Measurements from ENCODE around the gene SDK2.
"Not testable (repeated sequence)": the region's sequence is repeated elsewhere in the genome, so short reads cannot be mapped to it uniquely, and the experiment has no call there.

Gene SDK2

DNA sequence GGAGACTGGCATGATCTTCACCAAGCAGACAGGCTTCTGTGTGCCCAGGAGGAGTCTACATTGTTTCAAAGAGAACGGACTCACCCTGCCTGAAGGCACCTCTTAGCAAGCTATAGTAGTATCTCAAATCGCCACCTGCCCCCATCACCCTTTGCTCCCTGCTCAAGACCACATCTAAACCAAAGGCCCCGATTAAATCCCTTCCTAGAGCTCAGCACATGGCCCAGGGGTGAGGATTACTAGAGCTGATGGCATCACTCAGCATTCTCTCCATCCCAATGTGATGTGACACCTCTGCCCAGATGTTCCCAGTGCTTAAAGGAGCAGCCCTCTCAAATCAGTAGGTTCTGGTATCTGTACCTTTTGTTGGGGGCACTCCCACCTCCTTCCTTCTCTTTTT is 324.5 kb downstream of the SDK2 start:
- no peak for DNase-seq (ENCODE audit: low spot score)

DNA sequence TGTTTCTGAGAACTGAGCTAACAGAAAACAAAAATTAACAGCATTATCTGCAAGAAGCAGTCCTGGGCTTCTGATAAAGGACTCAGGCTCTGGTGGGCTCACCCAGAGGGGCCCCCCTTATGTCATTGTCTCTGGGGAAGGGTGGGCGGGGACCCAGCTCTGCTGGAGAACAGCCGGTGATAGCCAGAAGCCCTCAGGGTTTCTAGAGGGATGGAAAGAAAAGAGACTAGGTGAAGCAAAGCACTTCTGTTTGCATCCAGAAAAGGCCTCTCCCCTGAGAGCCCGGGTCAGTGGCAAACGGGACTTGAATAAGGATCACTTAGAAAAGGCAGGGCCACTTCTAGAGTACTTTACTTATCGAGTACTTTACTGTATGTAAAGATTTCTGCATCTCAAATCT is 325.4 kb downstream of the SDK2 start:
- no peak for DNase-seq (ENCODE audit: low spot score)

DNA sequence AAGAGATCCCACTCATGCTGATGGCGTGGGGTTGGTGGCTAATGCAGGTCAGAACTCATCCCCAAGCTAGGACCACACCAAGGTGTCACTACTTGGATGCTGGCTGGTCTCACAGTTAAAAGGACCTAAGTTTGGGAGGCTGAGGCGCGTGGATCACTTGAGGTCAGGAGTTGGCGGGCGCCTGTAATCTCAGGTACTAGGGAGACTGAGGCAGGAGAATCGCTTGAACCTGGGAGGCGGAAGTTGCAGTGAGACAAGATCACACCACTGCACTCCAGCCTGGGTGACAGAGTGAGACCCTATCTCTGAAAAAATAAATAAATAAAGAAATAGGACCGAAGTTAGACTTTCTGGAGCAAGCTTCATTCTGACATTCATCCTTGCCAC is 325.8 kb downstream of the SDK2 start:
- no peak for DNase-seq (ENCODE audit: low spot score)

DNA sequence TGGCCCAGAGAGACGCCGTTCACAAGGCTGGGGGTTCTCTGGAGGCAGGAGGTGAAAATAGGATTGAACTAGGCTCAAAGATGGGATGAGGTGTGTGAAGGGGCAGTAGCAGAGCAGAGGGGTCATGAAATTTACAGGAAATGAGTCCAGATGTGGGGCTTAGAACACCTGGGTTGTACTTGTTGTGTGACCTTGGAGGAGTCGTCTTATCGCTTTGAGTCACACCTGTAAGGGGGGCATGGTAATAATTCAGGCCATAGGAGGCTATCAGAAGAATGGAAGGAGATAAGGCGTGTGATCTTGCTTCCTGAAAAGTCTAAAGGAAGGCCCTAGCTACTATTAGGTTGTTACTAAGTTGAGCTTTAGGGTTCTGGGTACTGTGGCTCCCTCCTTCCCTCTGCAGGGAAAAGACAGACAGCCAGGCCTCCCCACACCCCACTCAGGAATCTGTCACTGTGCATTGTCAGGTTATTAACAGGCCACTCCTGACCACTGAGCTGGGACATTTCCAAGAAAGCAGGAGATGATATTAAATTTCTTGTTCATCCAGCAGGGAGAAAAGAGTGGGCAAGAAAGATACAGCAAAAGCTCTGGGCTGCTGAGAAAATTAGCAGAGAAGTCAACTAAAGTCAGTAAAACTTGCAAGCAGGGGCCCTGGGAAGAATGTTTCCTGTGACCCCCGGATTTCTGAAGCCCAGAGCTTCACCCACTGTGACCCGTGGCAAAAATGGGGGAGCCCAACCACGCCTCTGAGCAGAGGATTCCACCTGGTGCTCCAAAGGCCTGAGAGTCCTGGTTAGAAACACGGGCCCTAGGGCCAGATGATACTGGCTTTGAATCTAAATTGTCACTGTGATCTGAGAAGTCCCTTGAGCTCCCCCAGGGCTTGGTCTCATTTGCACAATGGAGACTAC is 326.5 kb downstream of the SDK2 start:
- DNase-seq (ENCODE audit: low spot score) = no peak

DNA sequence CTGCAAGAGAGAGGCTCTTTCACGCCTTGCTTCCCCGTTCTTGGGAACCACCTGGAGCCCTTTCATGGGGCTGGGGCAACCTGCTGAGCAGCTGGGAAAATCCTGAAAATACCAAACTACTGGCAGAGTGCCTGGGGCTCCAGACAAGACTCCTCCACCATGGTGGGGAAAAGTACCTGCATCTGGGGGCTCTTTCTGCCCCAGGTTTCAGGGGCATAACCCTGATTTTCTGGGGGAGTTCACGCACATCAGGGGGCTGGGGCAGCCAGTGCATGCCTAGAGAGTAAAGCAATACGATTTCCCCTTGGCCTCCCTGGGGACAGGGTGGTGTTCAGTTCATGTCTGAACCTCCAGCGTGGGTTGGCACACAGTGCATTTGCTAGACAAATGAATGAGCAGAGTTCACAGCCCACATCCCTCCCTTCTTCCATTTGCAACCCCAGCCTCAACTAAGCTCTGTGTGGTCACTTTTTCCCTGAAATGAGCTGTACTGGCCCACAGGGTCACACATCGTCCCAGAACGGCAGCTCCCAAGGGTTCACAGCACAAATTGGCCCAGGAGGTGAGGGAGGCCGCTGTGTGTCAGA is 327.2 kb downstream of the SDK2 start:
- no peak for DNase-seq (ENCODE audit: low spot score)

DNA sequence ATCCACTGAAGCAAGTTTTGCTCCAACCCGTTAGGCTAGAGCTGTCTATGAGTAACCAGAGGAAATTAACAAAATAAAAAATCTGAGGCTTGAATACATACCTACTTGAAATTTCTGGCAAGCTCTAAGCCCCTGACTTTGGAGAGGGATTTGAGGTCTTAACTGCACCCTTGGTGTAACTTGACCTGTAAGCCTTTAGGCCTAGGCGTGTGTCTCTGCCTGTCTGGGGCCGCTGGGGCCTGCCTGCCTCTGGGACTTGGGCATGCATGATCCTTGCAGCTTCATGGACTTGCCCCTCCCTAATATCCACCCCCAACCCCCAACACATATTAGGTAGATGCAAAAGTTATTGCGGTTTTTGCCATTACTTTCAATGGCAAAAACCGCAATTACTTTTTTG is 328.8 kb downstream of the SDK2 start:
- DNase-seq (ENCODE audit: low spot score) = no peak

DNA sequence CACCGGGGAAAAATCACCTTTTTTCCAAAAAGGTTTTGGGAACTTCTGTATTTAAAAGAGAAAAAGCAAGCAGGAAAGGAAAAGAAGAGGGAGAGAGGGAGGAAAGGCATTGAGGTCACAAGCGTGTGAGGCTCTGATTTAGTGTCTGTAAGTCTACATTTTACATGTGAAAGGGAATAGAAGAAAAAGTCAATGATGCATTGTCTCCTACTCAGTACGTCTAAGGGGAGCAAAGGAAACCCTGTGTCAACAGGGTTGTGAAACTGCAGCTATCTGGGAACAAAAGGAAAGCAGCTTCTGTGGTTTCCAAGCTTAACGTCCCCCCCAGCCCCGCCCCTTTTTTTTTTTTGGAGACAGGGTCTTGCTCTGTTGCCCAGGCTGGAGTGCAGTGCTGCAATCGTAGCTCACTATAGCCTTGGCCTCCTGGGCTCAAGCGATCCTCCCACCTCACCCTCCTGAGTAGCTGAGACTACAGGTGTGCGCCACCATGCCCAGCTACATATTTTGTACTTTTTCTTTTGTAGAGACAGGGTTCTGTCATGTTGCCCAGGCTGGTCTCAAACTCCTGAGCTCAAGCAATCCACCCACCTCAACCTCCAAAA is 330.6 kb downstream of the SDK2 start:
- DNase-seq (ENCODE audit: low spot score) = no peak

DNA sequence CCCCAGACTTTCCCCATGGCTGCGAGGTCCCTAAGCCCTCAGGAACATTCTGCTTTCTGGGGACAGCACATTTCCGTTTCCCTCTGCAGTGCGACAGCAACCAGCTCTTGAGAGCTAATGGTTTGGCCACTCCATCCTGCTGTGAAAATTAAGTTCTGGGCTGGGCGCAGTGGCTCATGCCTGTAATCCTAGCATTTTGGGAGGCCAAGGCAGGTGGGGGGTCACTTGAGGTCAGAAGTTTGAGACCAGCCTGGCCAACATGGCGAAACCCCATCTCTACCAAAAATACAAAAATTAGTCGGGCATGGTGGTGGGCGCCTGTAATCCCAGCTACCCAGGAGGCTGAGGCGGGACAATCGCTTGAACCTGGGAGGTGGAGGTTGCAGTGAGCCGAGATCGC is 331.4 kb downstream of the SDK2 start:
- DNase-seq (ENCODE audit: low spot score) = not testable (repeated sequence)

DNA sequence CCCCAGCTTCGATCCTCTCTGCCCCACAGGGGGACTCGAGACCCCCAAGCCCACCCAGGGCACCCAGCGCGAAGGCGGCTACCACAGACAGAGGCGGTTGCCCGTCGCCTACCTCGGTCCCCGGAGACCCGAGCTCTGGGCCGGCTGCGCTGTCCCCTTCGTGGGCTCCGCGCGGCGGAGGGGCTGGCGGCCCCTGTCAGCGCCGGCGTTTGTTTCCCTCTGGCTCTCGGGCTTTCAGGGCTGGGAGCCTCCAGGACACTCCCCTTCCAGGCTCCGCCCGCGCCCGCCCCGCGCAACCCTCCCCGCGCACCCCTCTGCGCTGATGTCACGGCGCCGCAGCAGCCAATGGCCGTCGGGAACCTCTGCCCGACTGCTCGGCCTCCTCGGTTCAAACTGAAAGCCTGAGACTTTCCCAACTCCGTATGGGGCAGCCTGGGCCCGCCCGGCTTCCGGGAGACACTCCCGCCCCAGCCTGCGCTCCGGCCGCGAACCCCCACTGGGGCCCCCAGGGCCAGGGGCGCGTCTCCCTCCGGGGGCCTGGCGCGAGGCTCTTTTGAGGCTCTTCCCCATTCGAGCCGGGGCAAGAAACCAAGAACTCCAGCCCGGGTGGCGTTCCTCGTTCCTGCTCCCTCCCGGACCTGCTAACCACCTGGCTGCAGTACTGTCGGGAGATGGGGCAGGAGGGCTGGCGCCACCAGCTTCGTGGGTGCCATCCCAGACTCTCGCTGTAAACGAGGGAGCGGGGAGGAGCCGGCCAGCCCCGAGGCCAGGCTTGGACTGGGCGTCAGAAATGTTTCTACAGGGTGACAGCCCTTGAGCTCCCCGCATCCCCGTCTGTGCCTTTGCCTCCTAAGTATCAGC is 332.2 kb downstream of the SDK2 start, which contains the start of gene CDC42EP4:
CDC42EP4 (minus strand) TSS at position 221 of the 861 bp plus-strand sequence. CDS start 25,501 bp downstream, outside the sequence.
- peak; percentile 79 for DNase-seq (ENCODE audit: low spot score)

DNA sequence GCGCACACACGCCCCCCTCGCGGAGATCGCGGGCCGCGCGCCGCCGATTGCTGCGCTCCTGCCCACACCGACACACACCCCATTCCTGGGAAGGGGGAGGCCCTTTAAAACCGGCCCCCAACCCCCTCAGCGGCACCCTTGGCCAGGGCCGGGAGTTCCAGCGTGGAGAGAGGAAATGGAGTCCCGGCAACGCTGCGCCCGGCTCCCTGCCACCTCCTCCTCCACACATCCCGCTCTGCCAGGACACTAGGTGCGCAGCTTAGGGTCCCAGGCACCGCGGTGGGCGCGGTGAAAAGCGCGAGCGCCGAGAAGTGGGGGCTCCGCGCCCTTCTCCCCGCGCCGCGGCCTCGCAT is 332.8 kb downstream of the SDK2 start:
- DNase-seq (ENCODE audit: low spot score) = no peak

DNA sequence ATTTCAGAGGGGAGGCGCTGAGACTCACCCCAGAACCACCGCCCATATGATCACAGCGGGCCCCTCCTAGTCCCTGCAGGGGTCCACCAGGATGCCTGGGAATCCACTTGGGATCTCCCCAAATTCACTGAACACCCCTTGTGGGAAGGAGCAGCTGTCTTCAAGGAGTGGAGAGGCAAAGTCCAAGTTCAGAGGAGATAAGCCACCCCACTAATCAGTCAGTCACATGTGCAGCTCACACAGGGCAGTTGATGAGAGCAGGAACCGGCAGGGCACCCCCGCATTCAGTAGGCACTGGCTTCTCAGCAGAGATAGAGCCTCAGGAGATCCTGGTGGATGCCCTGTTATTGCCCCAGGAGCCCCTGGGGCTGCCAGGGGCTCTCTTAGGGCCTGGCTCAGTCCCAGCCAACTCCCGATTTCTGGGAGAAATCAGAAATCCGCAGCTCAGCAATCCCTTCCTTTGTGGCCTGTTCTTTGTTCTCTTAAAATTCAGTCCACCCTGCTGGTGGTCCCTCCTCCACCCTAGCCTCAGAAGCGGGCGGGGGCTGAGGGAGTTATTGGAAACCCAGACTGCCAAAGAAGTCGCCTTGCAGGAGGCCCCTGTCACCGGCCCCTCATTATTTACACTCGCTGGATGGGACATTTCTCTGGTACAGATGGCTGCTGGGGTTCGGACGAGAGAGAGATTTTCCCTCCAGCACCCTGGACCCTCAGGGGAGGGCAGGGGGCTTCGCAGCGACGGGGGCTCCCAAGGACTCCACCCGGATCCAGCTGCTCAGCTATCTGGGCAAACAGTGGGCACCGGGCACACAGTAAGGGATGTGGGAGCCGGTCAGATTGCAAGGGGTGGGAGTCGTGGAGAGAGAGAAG is 334.3 kb downstream of the SDK2 start:
- no peak for DNase-seq (ENCODE audit: low spot score)

DNA sequence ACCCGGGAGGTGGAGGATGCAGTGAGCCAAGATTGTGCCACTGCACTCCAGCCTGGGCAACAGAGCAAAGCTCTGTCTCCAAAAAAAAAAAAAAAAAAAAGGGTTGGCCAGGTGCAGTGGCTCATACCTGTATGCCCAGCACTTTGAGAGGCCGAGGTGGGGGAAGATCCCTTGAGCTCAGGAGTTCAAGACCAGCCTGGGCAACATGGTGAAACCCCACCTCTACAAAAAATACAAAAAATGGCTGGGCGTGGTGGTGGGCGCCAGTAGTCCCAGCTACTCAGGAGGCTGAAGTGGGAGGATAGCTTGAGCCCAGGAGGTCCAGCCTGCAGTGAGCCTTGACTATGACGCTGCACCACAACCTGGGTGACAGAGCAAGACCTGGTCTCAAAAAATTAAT is 335.3 kb downstream of the SDK2 start:
- not testable (repeated sequence) for DNase-seq (ENCODE audit: low spot score)

DNA sequence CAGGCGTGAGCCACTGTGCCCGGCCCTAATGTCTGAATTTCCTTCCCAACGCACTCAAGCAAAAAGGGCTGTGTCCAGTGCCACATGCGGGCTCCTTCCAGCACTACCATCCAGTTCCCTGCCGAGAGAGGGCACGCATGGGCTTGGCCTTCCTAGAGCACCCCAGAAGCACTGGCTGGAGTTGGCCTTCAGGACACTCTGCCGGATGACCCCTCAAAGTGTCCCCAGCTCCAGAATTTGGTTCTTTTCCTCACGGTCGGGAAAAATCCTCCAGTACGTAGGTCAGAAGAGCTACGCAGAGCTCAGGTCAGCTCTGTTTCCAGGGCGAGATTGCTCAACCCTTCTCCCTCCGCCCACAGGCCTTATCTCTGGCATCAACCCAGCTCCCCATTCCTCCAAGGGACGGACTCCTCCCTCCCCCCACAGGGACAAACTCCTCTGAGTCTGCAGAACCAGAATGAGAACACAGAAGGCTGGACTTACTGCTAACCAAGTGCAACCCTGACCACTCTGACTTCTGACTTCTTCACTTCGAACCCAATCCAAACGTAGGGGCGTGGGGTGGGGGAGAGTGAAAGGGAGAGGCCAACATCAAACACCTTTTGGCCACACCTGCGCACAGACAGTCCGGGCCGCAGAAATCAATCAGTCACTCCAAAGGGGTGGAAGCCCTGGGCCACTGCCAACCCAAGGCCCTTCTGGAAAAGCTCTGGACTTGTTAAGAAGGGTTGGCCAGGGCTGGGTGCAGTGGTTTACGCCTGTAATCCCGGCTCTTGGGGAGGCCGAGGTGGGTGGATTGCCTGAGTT is 336.0 kb downstream of the SDK2 start:
- no peak for DNase-seq (ENCODE audit: low spot score)

DNA sequence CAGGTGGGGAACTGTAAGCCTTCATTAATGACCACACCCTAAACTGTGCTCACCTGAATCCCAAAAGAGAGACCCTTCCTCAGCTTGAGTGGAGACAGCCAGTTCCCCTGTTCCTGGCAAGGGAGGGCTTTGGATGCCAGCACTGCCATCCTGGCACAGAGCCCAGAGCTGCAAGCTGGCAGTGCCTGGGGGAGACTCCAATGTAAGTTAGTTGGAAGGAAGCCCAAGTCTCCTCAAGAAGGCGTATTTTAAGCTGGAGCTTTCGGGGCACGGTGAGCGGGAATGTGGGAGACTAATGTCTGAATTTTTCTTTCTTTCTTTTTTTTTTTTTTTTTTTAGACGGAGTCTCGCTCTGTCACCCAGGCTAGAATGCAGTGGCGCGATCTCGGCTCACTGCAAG is 337.1 kb downstream of the SDK2 start:
- no peak for DNase-seq (ENCODE audit: low spot score)

DNA sequence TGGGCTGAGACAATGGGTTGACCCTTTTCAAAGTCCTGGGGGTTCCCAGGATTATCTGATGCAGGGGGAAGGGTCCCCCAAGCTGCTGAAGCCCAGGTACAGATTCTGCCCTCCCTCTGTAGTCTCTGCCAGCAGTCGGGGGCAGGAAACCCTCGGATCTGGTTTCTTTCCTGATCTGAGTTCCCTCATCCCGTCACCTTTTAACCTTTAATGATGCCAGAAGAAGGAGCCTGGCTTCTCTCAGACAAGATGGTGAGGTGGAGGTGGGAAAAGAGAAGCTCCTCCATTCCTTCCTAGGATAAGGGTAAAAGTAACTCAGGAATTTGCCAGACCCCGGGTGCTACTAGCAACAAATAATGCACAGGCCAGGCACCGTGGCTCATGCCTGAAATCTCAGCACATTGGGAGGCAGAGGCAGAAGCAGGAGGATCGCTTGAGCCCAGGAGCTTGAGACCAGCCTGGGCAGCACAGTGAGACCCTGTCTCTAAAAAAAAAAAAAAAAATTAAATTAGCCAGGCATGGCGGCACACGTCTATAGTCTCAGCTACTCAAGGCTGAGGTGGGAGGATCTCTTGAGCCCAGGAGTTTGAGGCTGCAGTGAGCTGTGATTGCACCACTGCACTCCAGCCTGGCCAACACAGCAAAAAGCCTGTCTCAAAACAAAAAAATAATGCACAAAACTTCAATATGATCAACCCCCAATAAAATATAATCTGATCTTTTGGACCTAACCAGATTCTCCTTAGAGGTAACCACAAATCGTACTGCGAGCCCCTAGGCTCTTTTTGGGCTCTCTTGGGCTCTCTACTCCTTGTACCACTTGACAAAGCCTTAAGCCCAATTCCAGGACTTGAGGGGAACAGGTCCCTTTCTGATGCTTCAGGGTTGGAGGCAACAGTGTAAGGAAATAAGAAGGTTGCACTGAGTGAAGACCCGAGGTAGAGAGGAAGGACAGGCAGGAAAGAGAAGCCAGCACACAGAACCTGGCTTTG is 338.1 kb downstream of the SDK2 start:
- no peak for DNase-seq (ENCODE audit: low spot score)

DNA sequence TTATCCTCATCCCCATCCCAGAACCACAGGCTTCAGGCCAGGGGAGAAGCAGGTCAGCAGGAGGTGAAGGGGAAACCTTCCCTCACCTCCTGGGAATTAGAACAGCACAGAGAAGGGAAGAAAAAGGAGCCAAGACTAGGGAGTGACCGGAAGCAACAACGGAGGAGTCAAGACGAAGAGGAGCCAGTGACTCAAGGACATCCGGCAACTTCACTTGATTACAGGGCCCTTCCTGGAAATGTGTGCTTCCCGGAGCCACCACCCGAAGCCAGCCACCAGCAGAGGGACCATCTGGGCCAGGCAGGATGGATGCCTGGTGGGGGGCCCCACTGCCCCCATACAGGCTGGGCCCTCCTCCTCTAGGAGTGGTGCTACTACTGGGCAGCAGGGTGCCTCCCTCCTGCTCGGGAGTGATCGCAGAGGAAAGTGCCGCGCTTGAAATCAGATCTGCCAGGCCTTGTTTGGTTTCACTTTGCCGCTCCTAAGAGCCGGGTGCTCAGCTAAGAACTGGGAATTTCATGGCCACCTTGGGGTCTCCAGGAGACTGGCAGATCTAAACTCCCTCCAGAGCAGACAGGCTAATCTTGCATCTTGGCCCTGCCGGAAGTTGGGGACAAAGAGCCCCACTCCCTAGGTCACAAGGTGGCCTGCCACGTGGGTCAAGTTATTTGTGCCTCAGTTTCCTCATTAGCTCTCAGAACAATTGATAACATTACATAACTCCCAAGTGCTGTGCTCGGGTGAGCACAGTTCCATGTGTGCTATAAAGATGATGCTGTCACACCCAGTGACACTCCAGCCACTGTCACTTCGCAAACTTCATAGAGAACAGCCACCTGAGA is 339.1 kb downstream of the SDK2 start:
- no peak for DNase-seq (ENCODE audit: low spot score)

DNA sequence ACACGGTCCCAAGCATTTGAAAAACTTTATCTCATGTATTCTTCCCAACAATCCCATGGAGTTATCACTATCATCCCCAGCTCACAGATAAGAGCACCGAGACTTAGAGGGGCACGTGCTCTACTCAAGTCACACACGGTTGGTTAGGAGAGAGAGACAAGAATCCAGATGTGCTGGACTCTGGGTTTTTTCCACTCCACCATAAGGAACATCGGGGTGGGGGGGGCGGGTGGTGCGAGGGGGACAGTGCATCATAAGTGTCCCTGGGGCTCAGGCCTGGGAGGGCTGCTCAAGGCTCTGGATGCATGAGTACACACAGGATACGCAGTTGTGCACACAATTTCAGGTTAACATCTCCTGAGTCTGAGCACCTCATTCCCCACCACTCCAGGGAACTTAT is 339.8 kb downstream of the SDK2 start:
- DNase-seq (ENCODE audit: low spot score) = no peak

DNA sequence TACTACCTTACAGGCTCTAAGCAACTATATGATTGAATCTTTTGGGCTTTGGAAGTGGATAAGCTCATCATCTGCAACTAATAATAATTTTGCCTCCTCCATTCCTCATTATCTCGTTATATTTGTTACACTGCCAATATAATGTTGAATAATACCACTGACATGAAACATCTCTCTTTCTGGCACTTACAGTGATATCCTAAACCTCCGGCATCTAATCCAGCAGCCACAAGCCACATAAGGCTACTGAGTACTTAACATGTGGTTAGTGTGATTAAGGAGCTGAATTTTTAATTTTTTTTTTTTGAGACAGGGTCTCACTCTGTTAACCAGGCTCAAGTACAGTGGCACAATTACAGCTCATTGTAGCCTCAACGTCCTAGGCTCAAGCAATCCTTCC is 342.1 kb downstream of the SDK2 start:
- DNase-seq (ENCODE audit: low spot score) = no peak
